Ascending aorta (tissue), 2 donors: Measurements from ENCODE around the gene FOXI1. TPM values are rescaled to one million over a fixed set of nuclear protein-coding genes. Genes with fewer than 3 reads are reported as not detected.

Experiments used
- DNase-seq, 2 donors: peaks; one replicate each; pipeline ENCODE4 v3.0.0-alpha.2; 2019; ENCODE audit warnings: low spot score in 2 of 2
- H3K27ac ChIP-seq, 2 donors: fragments of 200-600 bp; sonication (generic); one replicate each; pipeline ENCODE4 v1.5.1; 2016 to 2017; ENCODE audit warnings: mild to moderate bottlenecking in 1 of 2
- H3K27me3 ChIP-seq: fragments of 200-600 bp; sonication (generic); one replicate; pipeline ENCODE4 v1.5.1; 2017
- H3K36me3 ChIP-seq, 2 donors: fragments of 200-600 bp; sonication (generic); one replicate each; pipeline ENCODE4 v1.5.1; 2016
- H3K4me1 ChIP-seq, 2 donors: fragments of 200-600 bp; sonication (generic); one replicate each; pipeline ENCODE4 v1.5.1; 2016 to 2017; ENCODE audit warnings: mild to moderate bottlenecking in 1 of 2
- H3K4me3 ChIP-seq, 2 donors: fragments of 200-600 bp; sonication (generic); one replicate each; pipeline ENCODE4 v1.5.1; 2016 to 2017; ENCODE audit warnings: mild to moderate bottlenecking in 1 of 2
- H3K9me3 ChIP-seq, 2 donors: fragments of 200-600 bp; sonication (generic); one replicate each; pipeline ENCODE4 v1.5.1; 2016
- CTCF ChIP-seq, 3 experiments: fragments of 200-600 bp in 2 of 3; fragments of 450-650 bp in 1 of 3; sonication (generic) in 2 of 3; IDR thresholded peaks; one replicate each; pipeline ENCODE4 v1.5.1; 2016 to 2019; ENCODE audit warnings: antibody characterized with exemption in 3 of 3, mild to moderate bottlenecking in 1 of 3, moderate library complexity in 1 of 3
- intact Hi-C: fragments of 100-400 bp; cut with DNase I; formaldehyde crosslinking; loops from one replicate; pipeline ENCODE4 v1.15.1; 2023
- total RNA-seq: library from RNA; depleted of rRNA; stranded (reverse); fragments of >200 nt; gene quantifications from one replicate; pipeline ENCODE4 v1.1.0, GENCODE V29; 2016

Gene FOXI1
- total RNA-seq, 1 donor from 2014 or later, result not detected

- intact Hi-C loops, result loop anchor here (5.0 kb wide), 1 partner anchor 233 kb away; the partner anchor contains the start of gene KCNMB1
- Histone ChIP-seq H3K27me3 (no peaks in the 10 kb centered on the region), H3K4me3 (no peak overlapping the region), H3K36me3 (no peaks in the 10 kb centered on the region), H3K9me3 (no peaks in the 10 kb centered on the region), H3K27ac (no peak overlapping the region), H3K4me1 (peaks cover 0 to 6% of the 10 kb centered on the region in 2 donors)
- TF ChIP-seq CTCF (IDR thresholded peaks at IDR 0.05), result no peak
- DNase-seq, result no peak
Measured at GRCh38 chr5:170154297-170154696, 48.6 kb downstream of the FOXI1 start.

- Histone ChIP-seq H3K27me3 (no peaks in the 10 kb centered on the region), H3K36me3 (no peaks in the 10 kb centered on the region), H3K27ac (no peak overlapping the region), H3K9me3 (no peaks in the 10 kb centered on the region), H3K4me1 (peaks cover 0 to 6% of the 10 kb centered on the region in 2 donors), H3K4me3 (no peak overlapping the region)
- intact Hi-C loops, result loop anchor here (5.0 kb wide), 1 partner anchor 233 kb away; the partner anchor contains the start of gene KCNMB1
- no peak for TF ChIP-seq CTCF (IDR thresholded peaks at IDR 0.05)
- DNase-seq, result no peak
Measured at GRCh38 chr5:170154744-170155143, 49.0 kb downstream of the FOXI1 start.

- H3K27ac ChIP-seq, result no peak overlapping the region
- intact Hi-C loops, result no loop called here
- TF ChIP-seq CTCF (IDR thresholded peaks at IDR 0.05), result no peak
- H3K27me3 ChIP-seq, result no peaks in the 10 kb centered on the region
- peaks cover 0 to 6% of the 10 kb centered on the region in 2 donors for H3K4me1 ChIP-seq
- no peaks in the 10 kb centered on the region for H3K9me3 ChIP-seq
- H3K36me3 ChIP-seq, result no peaks in the 10 kb centered on the region
- no peak for DNase-seq
- H3K4me3 ChIP-seq, result no peak overlapping the region
Measured at GRCh38 chr5:170155771-170156170, 50.1 kb downstream of the FOXI1 start.

- no peaks in the 10 kb centered on the region for H3K27me3 ChIP-seq
- no peaks in the 10 kb centered on the region for H3K4me1 ChIP-seq
- no peak overlapping the region for H3K27ac ChIP-seq
- H3K9me3 ChIP-seq, result no peaks in the 10 kb centered on the region
- H3K4me3 ChIP-seq, result no peak overlapping the region
- no peak for DNase-seq
- TF ChIP-seq CTCF (IDR thresholded peaks at IDR 0.05), result no peak
- intact Hi-C loops, result no loop called here
- H3K36me3 ChIP-seq, result no peaks in the 10 kb centered on the region
Measured at GRCh38 chr5:170159101-170159698, 53.5 kb downstream of the FOXI1 start.

Other genes with a start within 250 kb of the FOXI1 start
- not detected for gene INSYN2B, start 125.4 kb upstream of the FOXI1 start, total RNA-seq
- gene C5orf58, start 127.1 kb downstream of the FOXI1 start, total RNA-seq, result not detected
- gene LCP2, start 191.9 kb downstream of the FOXI1 start, total RNA-seq, result 9.3 TPM